GM18909 (cell line): ENCODE measurements around the gene DLGAP4.

ENCODE experiments used
- ATAC-seq: cut with Tn5 transposase; IDR thresholded peaks from one replicate; pipeline ENCODE4 v1.9.1; 2021; ENCODE audit warnings: mild to moderate bottlenecking; ENCODE audit not compliant: unreplicated experiment, poor library complexity

The DLGAP4 gene

DNA sequence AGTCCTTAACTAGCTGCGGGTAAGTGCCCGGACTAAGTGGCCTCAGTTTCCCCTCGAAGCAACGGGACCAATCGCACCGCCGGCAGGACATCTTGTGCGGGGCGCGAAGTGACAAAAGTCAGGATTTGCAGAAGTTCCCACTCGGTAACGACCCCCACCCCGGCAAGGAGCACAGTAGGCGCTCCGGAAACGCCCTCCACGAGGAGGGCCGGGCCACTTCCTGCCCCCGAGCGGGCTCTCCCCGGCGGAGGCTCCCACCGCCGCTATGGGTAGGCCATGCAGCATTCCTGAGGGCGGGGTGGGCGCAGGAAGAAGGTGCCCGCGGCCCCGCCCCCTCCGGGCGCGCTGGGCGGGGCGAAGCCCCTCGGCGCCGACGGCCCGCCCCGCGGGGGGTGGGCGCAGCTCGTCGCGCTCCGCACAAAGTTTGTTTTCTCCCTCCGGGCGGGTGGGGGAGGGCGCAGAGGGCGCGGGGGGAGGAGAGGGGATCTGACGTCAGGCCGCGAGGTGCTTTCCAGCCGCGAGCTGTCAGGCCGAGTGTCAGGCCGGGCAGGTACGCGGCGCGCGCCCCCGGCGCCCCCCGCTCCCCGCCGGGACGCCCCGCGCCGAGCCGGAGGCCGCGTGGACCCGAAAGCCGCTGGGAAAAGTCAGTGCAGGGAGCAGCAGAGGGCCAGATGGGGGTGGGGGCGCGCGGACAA is 267.1 kb downstream of the DLGAP4 start, which contains the start of gene TGIF2:
TGIF2 (plus strand) TSS at position 495 of the 695 bp plus-strand sequence. CDS start 5,178 bp downstream, outside the sequence.
- peak; percentile 66 for ATAC-seq

DNA sequence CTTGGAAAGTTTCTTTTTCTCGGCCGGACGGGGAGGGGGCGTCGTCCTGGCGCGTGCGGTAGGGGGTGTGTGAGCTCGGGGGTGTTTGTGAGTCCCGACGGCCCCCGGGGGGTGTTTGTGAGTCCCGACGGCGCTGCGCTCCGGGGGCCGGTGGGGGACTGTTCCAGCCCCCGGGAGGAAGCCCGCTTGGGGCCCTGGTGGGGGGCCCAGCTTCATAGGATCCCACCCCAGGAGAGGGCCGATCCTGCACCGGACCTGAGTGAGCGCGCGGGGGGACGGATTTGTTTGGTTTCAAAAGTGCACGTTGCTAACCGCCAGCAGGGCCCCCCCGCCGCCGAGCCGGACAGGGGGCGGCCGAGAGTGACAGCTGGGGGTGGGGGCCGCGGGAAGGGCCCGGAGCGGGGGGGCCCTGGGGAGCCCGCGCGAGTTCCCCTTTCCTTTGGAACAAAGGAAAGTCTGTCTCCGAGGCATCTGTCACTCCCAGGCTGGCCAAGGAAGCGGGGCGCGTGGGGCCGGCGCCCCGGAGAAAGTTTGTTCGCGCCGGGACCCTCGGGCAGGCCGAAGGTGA is 267.7 kb downstream of the DLGAP4 start:
- no peak for ATAC-seq

DNA sequence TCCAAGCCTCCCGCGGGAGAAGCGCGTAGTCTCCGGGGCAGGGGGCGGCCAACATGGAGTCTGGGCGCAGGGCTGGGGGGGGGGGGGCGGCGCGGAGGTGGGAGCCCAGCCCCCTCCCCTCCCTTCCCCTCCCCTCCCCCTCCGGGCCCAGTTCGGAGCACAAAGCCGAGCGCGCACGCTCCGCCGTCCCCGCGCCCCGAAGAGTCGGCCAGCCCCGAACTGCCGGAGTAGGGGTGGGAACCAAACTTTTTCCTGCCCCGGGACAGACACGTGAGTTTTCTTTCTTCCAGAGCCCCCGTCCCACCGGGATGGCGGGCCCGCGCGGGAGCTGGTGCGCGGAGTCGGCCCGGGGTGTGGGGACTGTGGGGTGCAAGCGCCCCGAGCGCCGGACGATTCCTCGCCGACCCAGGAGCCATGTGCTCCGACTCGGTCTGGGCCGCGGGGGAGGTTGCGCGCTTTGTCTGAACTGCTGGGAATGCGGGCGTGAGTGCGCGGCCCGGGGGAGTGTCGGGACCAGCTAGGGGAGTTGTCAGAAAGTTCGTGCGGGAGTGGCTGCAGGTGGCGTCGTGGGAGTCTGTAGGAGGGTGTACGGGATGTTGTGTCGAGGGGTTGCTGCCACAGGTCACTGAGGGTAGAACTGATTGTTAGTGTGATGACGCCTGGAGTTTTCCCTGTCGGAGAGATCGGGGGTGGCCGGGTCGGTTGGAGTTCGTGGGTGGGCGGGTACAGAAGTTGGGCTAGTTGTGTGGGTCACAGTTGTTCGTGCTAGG is 268.4 kb downstream of the DLGAP4 start:
- no peak for ATAC-seq

DNA sequence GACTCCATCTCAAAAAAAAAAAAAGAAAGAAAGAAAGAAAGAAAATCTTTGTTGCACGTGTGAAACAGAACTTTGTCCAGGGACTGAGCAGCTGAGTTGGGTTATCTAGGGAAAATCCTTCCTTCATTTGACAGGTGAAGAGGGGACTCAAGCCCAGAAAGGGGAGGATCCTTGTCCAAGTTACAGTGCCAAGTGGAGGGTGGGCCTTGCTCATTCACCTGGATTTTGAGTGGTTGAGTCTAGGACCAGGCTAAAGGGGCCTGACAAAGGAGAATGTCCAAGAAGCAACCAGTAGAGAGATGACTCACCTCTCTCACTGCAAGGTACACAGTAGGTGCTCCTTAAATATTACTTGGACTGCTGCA is 269.9 kb downstream of the DLGAP4 start:
- no peak for ATAC-seq
